Mucosa of rectum (tissue), 2 donors: ENCODE data around the gene STXBP4.
"Not testable (repeated sequence)": the region's sequence is repeated elsewhere in the genome, so short reads cannot be mapped to it uniquely, and the experiment has no call there.

ENCODE experiments used
- H3K27ac ChIP-seq, 2 donors: one replicate each; pipeline ENCODE4 v1.7.0; 2013; ENCODE audit warnings: inconsistent platforms in 2 of 2, low read depth in 2 of 2, low read length in 2 of 2
- H3K27me3 ChIP-seq, 2 donors: one replicate each; pipeline ENCODE4 v1.7.0; 2013; ENCODE audit warnings: low read length in 2 of 2; ENCODE audit not compliant: control insufficient read depth in 2 of 2, insufficient read depth in 2 of 2
- H3K36me3 ChIP-seq, 2 donors: one replicate each; pipeline ENCODE4 v1.7.0; 2013; ENCODE audit warnings: low read length in 2 of 2; ENCODE audit not compliant: control insufficient read depth in 2 of 2, insufficient read depth in 2 of 2
- H3K4me1 ChIP-seq, 2 donors: one replicate each; pipeline ENCODE4 v1.7.0; 2013; ENCODE audit warnings: low read length in 2 of 2, mild to moderate bottlenecking in 1 of 2; ENCODE audit not compliant: control insufficient read depth in 2 of 2, insufficient read depth in 2 of 2
- H3K4me3 ChIP-seq, 2 donors: one replicate each; pipeline ENCODE4 v1.7.0; 2013; ENCODE audit warnings: low read length in 2 of 2
- H3K9ac ChIP-seq, 2 donors: one replicate each; pipeline ENCODE4 v1.7.0; 2013; ENCODE audit warnings: low read length in 2 of 2, low read depth in 1 of 2, mild to moderate bottlenecking in 1 of 2
- H3K9me3 ChIP-seq, 2 donors: one replicate each; pipeline ENCODE4 v1.7.0; 2013; ENCODE audit warnings: low read length in 2 of 2; ENCODE audit not compliant: control insufficient read depth in 2 of 2
- donor health status: healthy.
- donor health status: Normal muscosa, but diverticular disease.

The STXBP4 gene

GRCh38 chr17:55063885-55064874 is 95.6 kb downstream of the STXBP4 start:
- no peaks in the 10 kb centered on the region for H3K27me3 ChIP-seq
- H3K9me3 ChIP-seq: no peaks in the 10 kb centered on the region
- H3K4me3 ChIP-seq: no peak overlapping the region
- no peak overlapping the region for H3K27ac ChIP-seq
- H3K4me1 ChIP-seq: no peaks in the 10 kb centered on the region
- H3K9ac ChIP-seq: no peak overlapping the region
- no peaks in the 10 kb centered on the region for H3K36me3 ChIP-seq

- Histone ChIP-seq H3K4me1 (no peaks in the 10 kb centered on the region), H3K27ac (no peak overlapping the region), H3K9me3 (no peaks in the 10 kb centered on the region), H3K36me3 (no peaks in the 10 kb centered on the region), H3K9ac (no peak overlapping the region), H3K4me3 (no peak overlapping the region), H3K27me3 (no peaks in the 10 kb centered on the region)
Measured at GRCh38 chr17:55067697-55068439, 99.3 kb downstream of the STXBP4 start.

DNA sequence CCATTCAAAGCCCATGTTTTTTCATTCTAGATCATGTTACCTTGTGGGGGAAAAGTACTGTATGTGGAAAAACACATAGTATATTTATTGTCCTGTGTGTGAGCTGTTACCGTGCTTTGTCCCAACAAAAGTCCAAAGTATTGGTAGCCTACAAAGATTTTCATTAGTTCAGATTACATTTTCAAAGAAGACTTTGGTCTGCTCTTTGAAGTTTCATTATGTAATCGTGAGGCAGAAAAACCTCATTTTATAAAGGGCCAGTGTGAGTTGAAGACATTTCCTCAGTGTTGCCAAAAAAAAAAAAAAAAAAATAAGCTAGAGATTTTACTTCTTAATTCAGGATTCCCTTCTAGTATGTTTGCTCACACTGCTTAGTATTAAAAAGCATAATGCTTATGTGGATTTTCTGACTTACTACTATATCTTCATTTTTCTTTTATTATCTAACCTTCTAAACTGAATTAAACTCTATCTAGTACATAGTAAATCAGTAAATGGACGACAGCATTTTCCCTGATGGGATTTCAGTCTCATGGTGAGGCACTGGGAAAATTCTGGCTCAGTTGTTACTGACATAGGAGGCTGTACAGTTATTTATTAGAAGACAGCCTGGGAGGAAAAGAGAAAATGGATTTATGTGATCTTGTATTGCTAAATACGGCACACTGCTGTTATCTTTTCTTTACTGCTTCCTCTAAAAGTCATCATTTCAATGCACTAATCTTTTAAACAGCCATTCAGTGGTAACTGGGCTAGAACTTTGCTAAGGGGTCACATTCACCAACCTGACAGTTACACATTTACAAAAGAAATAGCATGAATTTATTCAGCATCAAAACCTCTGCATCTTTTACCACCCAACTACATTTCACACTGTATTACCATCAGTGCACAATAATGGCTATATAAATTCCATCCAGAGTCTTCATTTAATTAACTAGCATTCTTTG is 100.6 kb downstream of the STXBP4 start:
- Histone ChIP-seq H3K27ac (no peak overlapping the region), H3K36me3 (no peaks in the 10 kb centered on the region), H3K9me3 (no peaks in the 10 kb centered on the region), H3K27me3 (no peaks in the 10 kb centered on the region), H3K4me3 (no peak overlapping the region), H3K9ac (no peak overlapping the region), H3K4me1 (no peaks in the 10 kb centered on the region)

- no peaks in the 10 kb centered on the region for H3K9me3 ChIP-seq
- no peaks in the 10 kb centered on the region for H3K27me3 ChIP-seq
Measured at GRCh38 chr17:55069983-55070529, 101.5 kb downstream of the STXBP4 start.

GRCh38 chr17:55072898-55073297 is 104.3 kb downstream of the STXBP4 start:
- Histone ChIP-seq H3K4me3 (no peak overlapping the region), H3K27me3 (no peaks in the 10 kb centered on the region), H3K27ac (no peak overlapping the region), H3K4me1 (no peaks in the 10 kb centered on the region), H3K9ac (no peak overlapping the region), H3K36me3 (no peaks in the 10 kb centered on the region), H3K9me3 (no peaks in the 10 kb centered on the region)

More at GRCh38 chr17:55069983-55070529, 101.5 kb downstream of the STXBP4 start:
- Histone ChIP-seq H3K36me3 (no peaks in the 10 kb centered on the region), H3K4me3 (no peak overlapping the region), H3K27ac (no peak overlapping the region), H3K9ac (no peak overlapping the region), H3K4me1 (no peaks in the 10 kb centered on the region)

GRCh38 chr17:55073467-55073866 is 104.9 kb downstream of the STXBP4 start:
- H3K9ac ChIP-seq, H3K27ac ChIP-seq, H3K4me1 ChIP-seq, H3K27me3 ChIP-seq, H3K36me3 ChIP-seq, H3K9me3 ChIP-seq, H3K4me3 ChIP-seq: not testable (repeated sequence)

DNA sequence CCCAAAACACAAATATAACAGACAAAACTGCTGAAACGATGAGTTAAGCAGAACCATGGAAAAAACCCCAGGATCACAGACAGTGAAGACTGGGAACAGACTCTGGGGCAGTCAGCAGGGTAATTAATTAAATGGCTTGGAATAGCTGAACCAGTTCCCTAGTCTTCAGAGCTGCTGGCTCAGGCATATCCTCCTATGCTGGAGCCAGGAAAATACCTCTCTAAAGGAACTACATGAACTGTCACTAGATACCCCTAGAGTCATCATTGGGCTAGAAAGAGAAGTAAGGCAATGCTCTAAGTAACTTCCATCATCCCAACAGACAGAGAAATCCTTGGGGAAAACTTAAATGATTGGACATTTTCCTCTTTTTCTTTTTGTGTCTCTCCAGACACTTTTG is 113.0 kb downstream of the STXBP4 start:
- Histone ChIP-seq H3K27ac (no peak overlapping the region), H3K36me3 (no peaks in the 10 kb centered on the region), H3K4me1 (no peaks in the 10 kb centered on the region), H3K9me3 (no peaks in the 10 kb centered on the region), H3K4me3 (no peak overlapping the region), H3K27me3 (no peaks in the 10 kb centered on the region), H3K9ac (no peak overlapping the region)

- Histone ChIP-seq H3K27me3 (no peaks in the 10 kb centered on the region), H3K9me3 (no peaks in the 10 kb centered on the region), H3K36me3 (no peaks in the 10 kb centered on the region), H3K4me1 (no peaks in the 10 kb centered on the region), H3K9ac (no peak overlapping the region), H3K4me3 (no peak overlapping the region), H3K27ac (no peak overlapping the region)
Measured at GRCh38 chr17:55086635-55087058, 118.1 kb downstream of the STXBP4 start.

DNA sequence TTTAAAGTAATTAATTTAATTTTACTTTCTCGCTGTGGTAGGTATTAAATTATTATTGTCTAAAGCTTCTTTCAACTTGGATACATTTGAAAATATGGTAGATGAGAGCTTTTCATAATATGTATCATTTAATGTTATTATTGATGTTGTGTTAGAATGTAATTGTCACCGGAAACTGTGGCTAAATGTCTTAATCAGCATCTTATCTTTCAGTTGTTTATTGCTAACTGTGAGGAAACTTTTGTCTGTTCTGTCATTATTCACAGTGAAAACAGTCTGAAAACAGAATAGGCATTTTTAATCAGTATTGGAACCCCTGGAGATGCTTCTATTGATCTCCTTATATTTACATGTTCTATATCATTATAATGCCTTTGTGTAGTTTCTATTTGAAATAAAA is 120.7 kb downstream of the STXBP4 start:
- no peak overlapping the region for H3K4me3 ChIP-seq
- H3K4me1 ChIP-seq: no peaks in the 10 kb centered on the region
- no peak overlapping the region for H3K27ac ChIP-seq
- H3K27me3 ChIP-seq: no peaks in the 10 kb centered on the region
- no peaks in the 10 kb centered on the region for H3K36me3 ChIP-seq
- no peaks in the 10 kb centered on the region for H3K9me3 ChIP-seq
- H3K9ac ChIP-seq: no peak overlapping the region
